Cerebellar cortex (tissue), 1 donor: ENCODE results near the gene TMUB1.

Experiments used
- DNase-seq: peaks from one replicate; pipeline ENCODE4 v3.0.0-alpha.2; 2015; ENCODE audit warnings: low spot score

TMUB1 gene

GRCh38 chr7:151121380-151122170 lies 38.3 kb upstream of the TMUB1 start:
- no peak for DNase-seq

- DNase-seq, result no peak
Observed at GRCh38 chr7:151120896-151121295, 37.6 kb upstream of the TMUB1 start.

- DNase-seq, result no peak
Observed at GRCh38 chr7:151119902-151120301, 36.6 kb upstream of the TMUB1 start.

- no peak for DNase-seq
Observed at GRCh38 chr7:151119055-151119415, 35.7 kb upstream of the TMUB1 start.

GRCh38 chr7:151118108-151119054 lies 35.1 kb upstream of the TMUB1 start:
- DNase-seq, result no peak

GRCh38 chr7:151117565-151117964 lies 34.3 kb upstream of the TMUB1 start:
- no peak for DNase-seq

GRCh38 chr7:151116603-151117440 lies 33.5 kb upstream of the TMUB1 start:
- no peak for DNase-seq

- no peak for DNase-seq
Observed at GRCh38 chr7:151115836-151116418, 32.6 kb upstream of the TMUB1 start.

GRCh38 chr7:151115121-151115835 lies 32.0 kb upstream of the TMUB1 start:
- no peak for DNase-seq

GRCh38 chr7:151114151-151115090 lies 31.1 kb upstream of the TMUB1 start:
- DNase-seq, result no peak

- DNase-seq, result no peak
Observed at GRCh38 chr7:151113344-151114150, 30.3 kb upstream of the TMUB1 start.

GRCh38 chr7:151110941-151111645 lies 27.8 kb upstream of the TMUB1 start:
- peak; percentile 83 for DNase-seq

- DNase-seq, result peak; percentile 50
Observed at GRCh38 chr7:151110236-151110940, 27.1 kb upstream of the TMUB1 start.

- no peak for DNase-seq
Observed at GRCh38 chr7:151109094-151110048, 26.1 kb upstream of the TMUB1 start.

- DNase-seq, result peak; percentile 55
Observed at GRCh38 chr7:151107882-151108281, 24.6 kb upstream of the TMUB1 start.

GRCh38 chr7:151104411-151105235 lies 21.3 kb upstream of the TMUB1 start:
- no peak for DNase-seq
